HepG2 (cell line): ENCODE data around the gene KCNJ6.

Experiments used
- BCL6 ChIP-seq: IDR thresholded peaks from 2 replicates; pipeline ENCODE4 v1.6.1; 2016; ENCODE audit warnings: missing genetic modification reagents, missing compliant biosample characterization
- EZH2 ChIP-seq: conservative IDR thresholded peaks from 2 replicates; pipeline ENCODE4 v1.6.1; 2012; ENCODE audit warnings: mild to moderate bottlenecking, low read depth, low read length, moderate library complexity
- NPAS2 ChIP-seq: sonication (generic); formaldehyde crosslinking; IDR thresholded peaks from 2 replicates; pipeline ENCODE4 v1.8.0; 2022; ENCODE audit warnings: mild to moderate bottlenecking, missing genetic modification reagents, borderline replicate concordance
- SMAD3 ChIP-seq: sonication (generic); formaldehyde crosslinking; IDR thresholded peaks from 2 replicates; pipeline ENCODE4 v1.4.0; 2020; ENCODE audit warnings: missing genetic modification reagents
- TAF1 ChIP-seq: sonication (generic); formaldehyde crosslinking; IDR thresholded peaks from 2 replicates; pipeline ENCODE4 v1.4.0; 2020; ENCODE audit warnings: missing genetic modification reagents
- ZNF160 ChIP-seq: sonication (generic); formaldehyde crosslinking; IDR thresholded peaks from 2 replicates; pipeline ENCODE4 v1.8.0; 2022; ENCODE audit warnings: mild to moderate bottlenecking, inconsistent platforms, missing genetic modification reagents
- ZNF263 ChIP-seq: sonication (generic); formaldehyde crosslinking; IDR thresholded peaks from 2 replicates; pipeline ENCODE4 v1.4.0; 2020; ENCODE audit warnings: missing genetic modification reagents
- ZZZ3 ChIP-seq: sonication (generic); formaldehyde crosslinking; IDR thresholded peaks from 2 replicates; pipeline ENCODE4 v1.4.0; 2020; ENCODE audit warnings: missing genetic modification reagents, mild to moderate bottlenecking, borderline replicate concordance
- TF ChIP-seq, protein P1 (sequence below): IDR thresholded peaks from 2 replicates; pipeline ENCODE4 v1.6.1; 2012; ENCODE audit warnings: low read length, improper control_type of control experiment
- TF ChIP-seq, protein P2 (sequence below): IDR thresholded peaks from 2 replicates; pipeline ENCODE4 v1.6.1; 2012; ENCODE audit warnings: low read depth, low read length, improper control_type of control experiment

DNA sequence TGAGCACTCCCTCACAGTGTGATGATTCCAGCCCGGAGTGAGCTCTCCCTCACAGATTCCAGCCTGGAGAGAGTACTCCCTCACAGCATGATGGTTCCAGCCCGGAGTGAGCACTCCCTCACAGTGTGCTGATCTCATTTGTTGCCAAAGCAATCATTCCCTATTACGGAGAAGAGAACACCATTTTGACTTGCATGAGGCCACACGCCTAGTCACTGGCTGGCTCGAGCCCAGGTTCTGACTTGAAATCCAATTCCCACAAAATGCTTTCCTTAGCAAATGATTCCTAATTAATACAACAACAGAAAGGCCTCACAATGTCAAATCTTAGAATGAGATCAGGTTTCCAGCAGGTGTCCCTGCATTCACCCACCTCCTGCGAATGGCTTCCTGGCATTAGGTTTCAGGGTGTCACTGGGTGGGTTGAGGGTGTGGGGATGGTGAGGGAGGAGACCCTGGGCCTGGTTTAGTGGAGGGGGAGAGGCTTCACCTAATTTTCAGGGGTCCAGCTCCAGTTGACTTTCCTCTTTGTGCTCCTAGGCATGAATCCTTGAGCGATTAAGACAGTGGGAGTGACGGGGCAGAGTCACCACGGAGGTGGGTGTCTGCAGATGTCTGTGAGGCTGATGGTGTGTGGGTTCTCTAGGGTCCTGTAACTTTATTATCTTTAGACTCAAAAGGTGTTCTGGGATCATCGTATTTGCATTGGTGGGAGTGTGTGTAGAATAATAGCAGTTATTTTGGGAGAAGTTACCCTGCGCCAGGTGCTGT, 158.5 kb downstream of the KCNJ6 start:
- TF ChIP-seq, protein P1, sequence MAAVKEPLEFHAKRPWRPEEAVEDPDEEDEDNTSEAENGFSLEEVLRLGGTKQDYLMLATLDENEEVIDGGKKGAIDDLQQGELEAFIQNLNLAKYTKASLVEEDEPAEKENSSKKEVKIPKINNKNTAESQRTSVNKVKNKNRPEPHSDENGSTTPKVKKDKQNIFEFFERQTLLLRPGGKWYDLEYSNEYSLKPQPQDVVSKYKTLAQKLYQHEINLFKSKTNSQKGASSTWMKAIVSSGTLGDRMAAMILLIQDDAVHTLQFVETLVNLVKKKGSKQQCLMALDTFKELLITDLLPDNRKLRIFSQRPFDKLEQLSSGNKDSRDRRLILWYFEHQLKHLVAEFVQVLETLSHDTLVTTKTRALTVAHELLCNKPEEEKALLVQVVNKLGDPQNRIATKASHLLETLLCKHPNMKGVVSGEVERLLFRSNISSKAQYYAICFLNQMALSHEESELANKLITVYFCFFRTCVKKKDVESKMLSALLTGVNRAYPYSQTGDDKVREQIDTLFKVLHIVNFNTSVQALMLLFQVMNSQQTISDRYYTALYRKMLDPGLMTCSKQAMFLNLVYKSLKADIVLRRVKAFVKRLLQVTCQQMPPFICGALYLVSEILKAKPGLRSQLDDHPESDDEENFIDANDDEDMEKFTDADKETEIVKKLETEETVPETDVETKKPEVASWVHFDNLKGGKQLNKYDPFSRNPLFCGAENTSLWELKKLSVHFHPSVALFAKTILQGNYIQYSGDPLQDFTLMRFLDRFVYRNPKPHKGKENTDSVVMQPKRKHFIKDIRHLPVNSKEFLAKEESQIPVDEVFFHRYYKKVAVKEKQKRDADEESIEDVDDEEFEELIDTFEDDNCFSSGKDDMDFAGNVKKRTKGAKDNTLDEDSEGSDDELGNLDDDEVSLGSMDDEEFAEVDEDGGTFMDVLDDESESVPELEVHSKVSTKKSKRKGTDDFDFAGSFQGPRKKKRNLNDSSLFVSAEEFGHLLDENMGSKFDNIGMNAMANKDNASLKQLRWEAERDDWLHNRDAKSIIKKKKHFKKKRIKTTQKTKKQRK = no peak
- TF ChIP-seq ZZZ3 (CRISPR knock-in tag) (no peak), NPAS2 (no peak), SMAD3 (CRISPR knock-in tag) (no peak), ZNF160 (CRISPR knock-in tag) (no peak), ZNF263 (CRISPR knock-in tag) (no peak), TAF1 (no peak), BCL6 (CRISPR knock-in tag) (no peak), EZH2 (no peak)
- TF ChIP-seq, protein P2, sequence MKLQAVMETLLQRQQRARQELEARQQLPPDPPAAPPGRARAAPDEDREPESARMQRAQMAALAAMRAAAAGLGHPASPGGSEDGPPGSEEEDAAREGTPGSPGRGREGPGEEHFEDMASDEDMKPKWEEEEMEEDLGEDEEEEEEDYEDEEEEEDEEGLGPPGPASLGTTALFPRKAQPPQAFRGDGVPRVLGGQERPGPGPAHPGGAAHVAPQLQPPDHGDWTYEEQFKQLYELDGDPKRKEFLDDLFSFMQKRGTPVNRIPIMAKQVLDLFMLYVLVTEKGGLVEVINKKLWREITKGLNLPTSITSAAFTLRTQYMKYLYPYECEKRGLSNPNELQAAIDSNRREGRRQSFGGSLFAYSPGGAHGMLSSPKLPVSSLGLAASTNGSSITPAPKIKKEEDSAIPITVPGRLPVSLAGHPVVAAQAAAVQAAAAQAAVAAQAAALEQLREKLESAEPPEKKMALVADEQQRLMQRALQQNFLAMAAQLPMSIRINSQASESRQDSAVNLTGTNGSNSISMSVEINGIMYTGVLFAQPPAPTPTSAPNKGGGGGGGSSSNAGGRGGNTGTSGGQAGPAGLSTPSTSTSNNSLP = no peak
